IPS DF 6.9 (cell line): ENCODE results near the gene RPS6KA2.

ENCODE experiments used
- DNase-seq: peaks from one replicate; pipeline ENCODE4 v3.0.0-alpha.2; 2013; ENCODE audit warnings: low read depth, low spot score
- H3K27ac ChIP-seq: one replicate; pipeline ENCODE4 v1.5.1; 2013; ENCODE audit warnings: low read length, control low read depth
- H3K27me3 ChIP-seq: 2 replicates; pipeline ENCODE4 v1.6.1; 2013; ENCODE audit warnings: mild to moderate bottlenecking, low read length; ENCODE audit not compliant: control insufficient read depth, insufficient read depth
- H3K36me3 ChIP-seq: 2 replicates; pipeline ENCODE4 v1.6.1; 2013; ENCODE audit warnings: low read length; ENCODE audit not compliant: control insufficient read depth, insufficient read depth
- H3K4me1 ChIP-seq: 2 replicates; pipeline ENCODE4 v1.6.1; 2013; ENCODE audit warnings: low read length; ENCODE audit not compliant: control insufficient read depth, insufficient read depth
- H3K4me3 ChIP-seq: 2 replicates; pipeline ENCODE4 v1.5.1; 2013; ENCODE audit warnings: mild to moderate bottlenecking, low read length
- H3K9me3 ChIP-seq: 2 replicates; pipeline ENCODE4 v1.6.1; 2013; ENCODE audit warnings: low read length, inconsistent platforms; ENCODE audit not compliant: control insufficient read depth, insufficient read depth
- WGBS: extraction: QIAGEN DNeasy Blood & Tissue Kit; methylation state at CpG from one replicate; pipeline ENCODE4 v1.1.7; 2013; ENCODE audit warnings: mixed read lengths, missing lambda C conversion rate; ENCODE audit not compliant: insufficient read length, insufficient coverage; 5-methylcytosine and 5-hydroxymethylcytosine counted together

RPS6KA2 gene

GRCh38 chr6:166573511-166574216 is 53.4 kb downstream of the RPS6KA2 start:
- no CpG with 5 or more reads among the region's 18 CpGs for WGBS
- no peak for DNase-seq
- H3K4me3 ChIP-seq = no peak overlapping the region
- H3K27ac ChIP-seq = no peak overlapping the region
- no peaks in the 10 kb centered on the region for H3K27me3 ChIP-seq
- H3K36me3 ChIP-seq = no peaks in the 10 kb centered on the region
- no peaks in the 10 kb centered on the region; the same call in 1 of the 2 replicates for H3K9me3 ChIP-seq
- peaks cover 7% of the 10 kb centered on the region for H3K4me1 ChIP-seq

GRCh38 chr6:166572370-166573261 is 54.4 kb downstream of the RPS6KA2 start:
- H3K27ac ChIP-seq = no peak overlapping the region
- H3K36me3 ChIP-seq = no peaks in the 10 kb centered on the region
- DNase-seq = no peak
- no peaks in the 10 kb centered on the region; the same call in 1 of the 2 replicates for H3K9me3 ChIP-seq
- no peak overlapping the region for H3K4me3 ChIP-seq
- H3K27me3 ChIP-seq = no peaks in the 10 kb centered on the region
- H3K4me1 ChIP-seq = peaks cover 7% of the 10 kb centered on the region
- no CpG with 5 or more reads among the region's 18 CpGs for WGBS

- no CpG with 5 or more reads among the region's 22 CpGs for WGBS
- no peak for DNase-seq
- Histone ChIP-seq H3K27ac (no peak overlapping the region), H3K4me3 (no peak overlapping the region), H3K27me3 (no peaks in the 10 kb centered on the region), H3K4me1 (peaks cover 7% of the 10 kb centered on the region), H3K36me3 (no peaks in the 10 kb centered on the region), H3K9me3 (no peaks in the 10 kb centered on the region)
Observed at GRCh38 chr6:166570929-166571713, 55.9 kb downstream of the RPS6KA2 start.

GRCh38 chr6:166569206-166569605 is 57.8 kb downstream of the RPS6KA2 start:
- H3K36me3 ChIP-seq = no peaks in the 10 kb centered on the region
- no peak overlapping the region for H3K4me3 ChIP-seq
- H3K27ac ChIP-seq = no peak overlapping the region
- H3K4me1 ChIP-seq = peaks cover 7% of the 10 kb centered on the region
- DNase-seq = no peak
- no CpG with 5 or more reads among the region's 13 CpGs for WGBS
- H3K9me3 ChIP-seq = no peaks in the 10 kb centered on the region
- no peaks in the 10 kb centered on the region for H3K27me3 ChIP-seq

GRCh38 chr6:166567813-166568212 is 59.2 kb downstream of the RPS6KA2 start:
- Histone ChIP-seq H3K27me3 (no peaks in the 10 kb centered on the region), H3K27ac (no peak overlapping the region), H3K9me3 (no peaks in the 10 kb centered on the region), H3K36me3 (no peaks in the 10 kb centered on the region), H3K4me1 (peaks cover 5% of the 10 kb centered on the region), H3K4me3 (no peak overlapping the region)
- WGBS = no CpG with 5 or more reads among the region's 8 CpGs
- DNase-seq = no peak

- Histone ChIP-seq H3K36me3 (no peaks in the 10 kb centered on the region), H3K4me3 (no peak overlapping the region), H3K4me1 (no peaks in the 10 kb centered on the region; the same call in 1 of the 2 replicates), H3K9me3 (no peaks in the 10 kb centered on the region), H3K27me3 (no peaks in the 10 kb centered on the region), H3K27ac (no peak overlapping the region)
- no peak for DNase-seq
- WGBS = no CpG with 5 or more reads among the region's 8 CpGs
Observed at GRCh38 chr6:166567107-166567506, 59.9 kb downstream of the RPS6KA2 start.

- H3K4me1 ChIP-seq = no peaks in the 10 kb centered on the region; the same call in 1 of the 2 replicates
- H3K9me3 ChIP-seq = no peaks in the 10 kb centered on the region
- no peaks in the 10 kb centered on the region for H3K27me3 ChIP-seq
- no CpG with 5 or more reads among the region's 12 CpGs for WGBS
- no peak overlapping the region for H3K27ac ChIP-seq
- no peaks in the 10 kb centered on the region for H3K36me3 ChIP-seq
- no peak for DNase-seq
- no peak overlapping the region for H3K4me3 ChIP-seq
Observed at GRCh38 chr6:166566026-166567011, 60.7 kb downstream of the RPS6KA2 start.

- no CpG with 5 or more reads among the region's 24 CpGs for WGBS
- no peaks in the 10 kb centered on the region for H3K27me3 ChIP-seq
- no peak overlapping the region for H3K27ac ChIP-seq
- H3K9me3 ChIP-seq = no peaks in the 10 kb centered on the region
- DNase-seq = no peak
- no peak overlapping the region for H3K4me3 ChIP-seq
- H3K36me3 ChIP-seq = no peaks in the 10 kb centered on the region
- H3K4me1 ChIP-seq = peaks cover 2% of the 10 kb centered on the region
Observed at GRCh38 chr6:166565084-166565967, 61.7 kb downstream of the RPS6KA2 start.

GRCh38 chr6:166563805-166564204 is 63.2 kb downstream of the RPS6KA2 start:
- H3K9me3 ChIP-seq = no peaks in the 10 kb centered on the region
- H3K36me3 ChIP-seq = no peaks in the 10 kb centered on the region
- no peak overlapping the region for H3K27ac ChIP-seq
- H3K4me1 ChIP-seq = peaks cover 2% of the 10 kb centered on the region
- H3K27me3 ChIP-seq = no peaks in the 10 kb centered on the region
- no CpG with 5 or more reads among the region's 9 CpGs for WGBS
- no peak overlapping the region for H3K4me3 ChIP-seq
- DNase-seq = no peak
